Neutrophil (primary cell): ENCODE measurements around the gene NBAS.

Experiments used
- H3K27ac ChIP-seq: fragments of 200-600 bp; sonication (generic); 2 replicates; pipeline ENCODE4 v1.5.1; 2016; ENCODE audit warnings: mild to moderate bottlenecking, moderate library complexity
- H3K27me3 ChIP-seq: fragments of 200-600 bp; sonication (generic); 2 replicates; pipeline ENCODE4 v1.6.0; 2016; ENCODE audit warnings: mild to moderate bottlenecking
- H3K36me3 ChIP-seq: fragments of 200-600 bp; sonication (generic); 2 replicates; pipeline ENCODE4 v1.5.1; 2017
- H3K4me1 ChIP-seq, 2 experiments: fragments of 200-600 bp in 1 of 2; sonication (generic) in 1 of 2; 1 replicate in 1 of 2; 2 replicates in 1 of 2; pipeline versions ENCODE4 v1.5.1 to v1.6.1; 2013 to 2016; ENCODE audit warnings: low read depth in 1 of 2, low read length in 1 of 2, mild to moderate bottlenecking in 1 of 2, moderate library complexity in 1 of 2; ENCODE audit not compliant: control insufficient read depth in 1 of 2, insufficient read depth in 1 of 2
- H3K4me3 ChIP-seq, 2 experiments: fragments of 200-600 bp in 1 of 2; sonication (generic) in 1 of 2; 1 replicate in 1 of 2; 2 replicates in 1 of 2; pipeline ENCODE4 v1.5.1; 2013 to 2016; ENCODE audit warnings: low read depth in 1 of 2, low read length in 1 of 2, mild to moderate bottlenecking in 1 of 2, moderate library complexity in 1 of 2
- H3K9me3 ChIP-seq: fragments of 200-600 bp; sonication (generic); 2 replicates; pipeline ENCODE4 v1.5.1; 2016
- CTCF ChIP-seq: fragments of 200-600 bp; sonication (generic); IDR thresholded peaks from 2 replicates; pipeline ENCODE4 v1.5.1; 2016; ENCODE audit warnings: antibody characterized with exemption

Gene NBAS

GRCh38 chr2:15146960-15147359 is 414.2 kb downstream of the NBAS start:
- Histone ChIP-seq H3K27me3 (no peaks in the 10 kb centered on the region), H3K4me3 (no peak overlapping the region), H3K4me1 (peaks cover 3 to 6% of the 10 kb centered on the region in 2 experiments), H3K27ac (no peak overlapping the region), H3K9me3 (no peaks in the 10 kb centered on the region), H3K36me3 (no peaks in the 10 kb centered on the region)
- TF ChIP-seq CTCF: no peak

GRCh38 chr2:15145919-15146318 is 415.2 kb downstream of the NBAS start:
- H3K9me3 ChIP-seq: no peaks in the 10 kb centered on the region
- no peak overlapping the region for H3K4me3 ChIP-seq
- H3K4me1 ChIP-seq: peaks cover 4 to 10% of the 10 kb centered on the region in 2 experiments
- no peaks in the 10 kb centered on the region for H3K27me3 ChIP-seq
- no peaks in the 10 kb centered on the region for H3K36me3 ChIP-seq
- TF ChIP-seq CTCF: no peak
- H3K27ac ChIP-seq: no peak overlapping the region

DNA sequence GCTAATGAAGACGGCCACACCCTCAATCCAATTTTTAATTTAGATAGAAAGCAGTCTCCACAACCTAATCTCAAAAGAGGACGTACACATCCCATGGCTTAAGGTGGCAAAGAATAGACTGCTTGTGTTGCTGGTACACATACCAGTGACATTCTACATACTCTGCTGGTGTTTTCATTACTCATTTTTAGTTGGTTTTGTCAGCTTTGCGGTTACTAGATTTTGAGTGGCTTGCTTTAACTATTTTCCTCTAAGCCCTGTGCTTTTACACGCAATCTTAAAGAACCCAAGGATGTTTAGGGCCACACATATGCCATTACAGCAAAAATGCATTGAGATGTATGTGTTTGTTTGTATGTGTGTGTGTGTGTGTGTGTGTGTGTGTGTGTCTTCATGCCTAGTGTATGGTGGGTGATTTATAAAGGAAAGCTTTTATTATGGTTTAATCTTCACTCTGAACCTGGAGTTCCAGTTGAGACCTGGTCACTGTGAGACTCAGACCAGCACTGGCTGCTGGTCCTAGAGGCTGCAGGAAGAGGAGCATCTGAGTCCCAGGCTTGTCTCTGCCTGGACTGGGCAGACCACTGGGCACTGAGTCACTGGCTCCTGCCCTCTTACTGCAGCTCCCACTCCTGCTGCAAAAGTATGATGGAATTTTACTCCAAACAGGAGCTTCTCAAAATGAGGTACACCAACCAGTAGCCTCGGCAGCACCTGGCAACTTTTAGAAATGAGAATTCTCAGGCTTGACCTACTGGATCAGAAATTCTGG is 415.9 kb downstream of the NBAS start:
- Histone ChIP-seq H3K27ac (no peak overlapping the region), H3K4me3 (no peak overlapping the region), H3K27me3 (no peaks in the 10 kb centered on the region), H3K4me1 (peaks cover 4 to 10% of the 10 kb centered on the region in 2 experiments), H3K36me3 (no peaks in the 10 kb centered on the region), H3K9me3 (no peaks in the 10 kb centered on the region)
- TF ChIP-seq CTCF: no peak

GRCh38 chr2:15142069-15142689 is 419.0 kb downstream of the NBAS start:
- Histone ChIP-seq H3K27me3 (no peaks in the 10 kb centered on the region), H3K27ac (no peak overlapping the region), H3K4me1 (peaks cover 4 to 10% of the 10 kb centered on the region in 2 experiments), H3K9me3 (no peaks in the 10 kb centered on the region), H3K36me3 (no peaks in the 10 kb centered on the region), H3K4me3 (no peak overlapping the region)
- no peak for TF ChIP-seq CTCF

DNA sequence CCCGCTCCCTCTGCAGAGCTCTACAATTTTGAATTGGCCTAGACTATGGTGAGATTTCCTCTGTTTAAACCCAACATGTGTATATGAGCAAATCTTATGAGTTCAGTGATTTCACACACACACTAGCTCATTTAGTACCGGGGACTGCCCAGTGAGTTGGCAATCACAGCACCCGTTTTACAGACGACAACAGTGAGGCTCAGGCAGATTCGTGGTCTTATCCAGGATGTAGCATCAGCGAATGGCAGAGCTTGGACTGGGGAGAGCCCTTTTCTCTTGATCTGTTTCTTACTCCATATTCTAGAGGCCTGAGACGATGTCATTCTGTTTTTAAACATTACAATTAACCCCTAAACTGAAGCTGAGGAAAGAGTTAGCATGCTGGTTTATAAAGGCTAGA is 419.9 kb downstream of the NBAS start:
- Histone ChIP-seq H3K4me1 (peaks cover 4 to 10% of the 10 kb centered on the region in 2 experiments), H3K27ac (no peak overlapping the region), H3K27me3 (no peaks in the 10 kb centered on the region), H3K4me3 (no peak overlapping the region), H3K9me3 (no peaks in the 10 kb centered on the region), H3K36me3 (no peaks in the 10 kb centered on the region)
- TF ChIP-seq CTCF: no peak
